GM19455 (cell line): ENCODE results near the gene RASA3.

ENCODE experiments used
- ATAC-seq: cut with Tn5 transposase; IDR thresholded peaks from one replicate; pipeline ENCODE4 v1.9.1; 2021; ENCODE audit not compliant: unreplicated experiment

Gene RASA3

GRCh38 chr13:113974304-113975281 is 157.8 kb downstream of the RASA3 start:
- ATAC-seq, result no peak

- ATAC-seq, result no peak
Measured at GRCh38 chr13:113973218-113974164, 158.9 kb downstream of the RASA3 start, which contains the start of gene C13orf46. TSS of gene C13orf46 (minus strand) at chr13:113974076. CDS start at chr13:113973997, 79 bp downstream.

- ATAC-seq, result no peak
Measured at GRCh38 chr13:113972451-113973217, 159.8 kb downstream of the RASA3 start.

GRCh38 chr13:113971471-113972231 is 160.8 kb downstream of the RASA3 start:
- ATAC-seq, result no peak

- ATAC-seq, result no peak
Measured at GRCh38 chr13:113970810-113971470, 161.5 kb downstream of the RASA3 start.

- no peak for ATAC-seq
Measured at GRCh38 chr13:113969973-113970611, 162.3 kb downstream of the RASA3 start.

GRCh38 chr13:113969311-113969972 is 163.0 kb downstream of the RASA3 start:
- ATAC-seq, result no peak

- no peak for ATAC-seq
Measured at GRCh38 chr13:113968463-113969310, 163.7 kb downstream of the RASA3 start.

GRCh38 chr13:113967729-113968462 is 164.5 kb downstream of the RASA3 start:
- ATAC-seq, result no peak

- ATAC-seq, result no peak
Measured at GRCh38 chr13:113967206-113967720, 165.2 kb downstream of the RASA3 start.

GRCh38 chr13:113965968-113966884 is 166.2 kb downstream of the RASA3 start:
- no peak for ATAC-seq

- no peak for ATAC-seq
Measured at GRCh38 chr13:113965383-113965874, 167.0 kb downstream of the RASA3 start.

GRCh38 chr13:113964251-113964995 is 168.0 kb downstream of the RASA3 start:
- no peak for ATAC-seq

GRCh38 chr13:113963376-113963775 is 169.0 kb downstream of the RASA3 start:
- ATAC-seq, result no peak

GRCh38 chr13:113962975-113963374 is 169.4 kb downstream of the RASA3 start:
- no peak for ATAC-seq
